GOT3 (cell line): ENCODE results near the gene GPX4.

Experiments used
- DNase-seq: peaks from one replicate; lab custom pipeline; 2025; ENCODE audit warnings: mixed read lengths; lab: John Stamatoyannopoulos, UW

GPX4 gene

DNA sequence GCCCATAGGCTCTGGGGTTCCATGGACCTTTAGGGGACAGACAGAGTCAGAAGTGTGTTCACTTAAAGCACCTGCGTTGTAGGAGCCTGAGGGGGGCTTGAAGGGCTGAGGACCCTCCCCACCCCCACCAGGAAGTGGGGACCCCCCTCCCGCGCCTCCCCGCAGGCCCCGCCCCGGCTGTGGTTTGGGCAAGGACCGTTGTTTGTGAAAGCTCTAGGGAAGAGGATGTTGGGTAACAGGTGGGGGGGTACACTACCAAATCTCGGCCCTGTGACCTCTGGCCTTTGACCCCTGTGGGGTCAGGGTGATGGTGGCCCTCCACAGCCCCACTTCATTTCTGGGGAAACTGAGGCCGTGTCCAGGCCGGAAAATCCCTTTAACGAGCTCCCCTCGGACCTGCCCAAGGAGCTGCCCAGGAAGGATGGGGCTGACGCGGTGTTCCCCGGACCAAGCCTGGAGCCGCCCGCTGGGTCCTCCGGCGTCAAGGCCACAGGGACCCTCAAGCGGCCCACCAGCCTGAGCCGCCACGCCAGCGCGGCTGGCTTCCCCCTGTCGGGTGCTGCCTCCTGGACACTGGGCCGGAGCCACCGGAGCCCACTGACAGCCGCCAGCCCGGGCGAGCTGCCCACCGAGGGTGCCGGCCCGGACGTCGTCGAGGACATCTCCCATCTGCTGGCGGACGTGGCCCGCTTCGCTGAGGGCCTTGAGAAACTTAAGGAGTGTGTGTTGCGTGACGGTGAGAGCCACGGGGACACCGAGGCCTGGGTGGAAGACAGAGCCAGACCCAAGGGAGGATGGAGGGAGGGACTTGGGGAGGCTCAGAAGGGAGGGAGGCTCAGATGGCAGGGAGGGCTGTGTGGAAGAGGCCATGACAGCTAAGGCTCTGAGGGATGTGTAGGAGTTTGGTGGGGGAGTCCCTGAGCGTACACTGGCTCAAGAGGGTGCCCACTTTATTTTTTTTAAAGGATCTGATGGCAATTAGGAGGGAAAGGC lies 35.5 kb upstream of the GPX4 start:
- no peak for DNase-seq

DNA sequence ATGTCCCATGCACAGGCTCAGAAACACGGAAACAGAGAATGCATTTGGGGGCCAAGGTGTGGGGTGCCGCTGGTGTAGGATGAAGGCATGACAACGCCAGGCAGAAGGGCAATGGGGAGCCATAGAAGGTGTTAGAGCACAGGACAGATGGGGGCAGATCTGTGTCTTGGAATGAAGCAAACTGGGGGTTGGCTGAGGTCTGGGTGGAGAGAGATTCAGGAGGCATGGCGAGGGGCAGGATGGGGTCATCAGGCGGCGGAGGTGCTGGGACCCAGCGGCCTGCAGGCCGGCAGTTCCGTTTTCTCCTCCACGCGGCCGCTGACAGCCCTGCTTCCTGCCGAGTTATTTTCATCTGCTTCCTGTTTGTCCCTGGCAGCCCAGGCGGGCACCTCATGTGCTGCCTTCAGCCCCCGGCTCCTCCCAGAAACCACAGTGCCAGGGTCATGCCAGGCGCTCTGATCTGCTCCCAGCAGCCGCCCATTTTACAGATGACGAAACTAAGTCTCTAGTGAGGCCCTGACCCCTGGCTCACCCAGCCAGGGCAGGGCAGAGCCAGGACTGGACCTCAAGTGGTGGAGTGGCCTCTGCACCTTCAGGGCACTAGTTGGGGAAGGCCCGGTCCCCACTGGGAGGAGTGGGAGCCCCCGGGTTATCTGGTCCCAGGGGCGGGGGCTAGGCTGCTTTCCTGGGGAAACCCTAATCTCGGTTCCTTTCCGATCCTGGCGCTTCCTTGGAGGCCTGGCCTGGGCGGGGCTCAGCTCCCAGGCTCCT lies 34.6 kb upstream of the GPX4 start:
- DNase-seq: no peak

- no peak for DNase-seq
Measured at GRCh38 chr19:1070576-1070930, 33.2 kb upstream of the GPX4 start.

DNA sequence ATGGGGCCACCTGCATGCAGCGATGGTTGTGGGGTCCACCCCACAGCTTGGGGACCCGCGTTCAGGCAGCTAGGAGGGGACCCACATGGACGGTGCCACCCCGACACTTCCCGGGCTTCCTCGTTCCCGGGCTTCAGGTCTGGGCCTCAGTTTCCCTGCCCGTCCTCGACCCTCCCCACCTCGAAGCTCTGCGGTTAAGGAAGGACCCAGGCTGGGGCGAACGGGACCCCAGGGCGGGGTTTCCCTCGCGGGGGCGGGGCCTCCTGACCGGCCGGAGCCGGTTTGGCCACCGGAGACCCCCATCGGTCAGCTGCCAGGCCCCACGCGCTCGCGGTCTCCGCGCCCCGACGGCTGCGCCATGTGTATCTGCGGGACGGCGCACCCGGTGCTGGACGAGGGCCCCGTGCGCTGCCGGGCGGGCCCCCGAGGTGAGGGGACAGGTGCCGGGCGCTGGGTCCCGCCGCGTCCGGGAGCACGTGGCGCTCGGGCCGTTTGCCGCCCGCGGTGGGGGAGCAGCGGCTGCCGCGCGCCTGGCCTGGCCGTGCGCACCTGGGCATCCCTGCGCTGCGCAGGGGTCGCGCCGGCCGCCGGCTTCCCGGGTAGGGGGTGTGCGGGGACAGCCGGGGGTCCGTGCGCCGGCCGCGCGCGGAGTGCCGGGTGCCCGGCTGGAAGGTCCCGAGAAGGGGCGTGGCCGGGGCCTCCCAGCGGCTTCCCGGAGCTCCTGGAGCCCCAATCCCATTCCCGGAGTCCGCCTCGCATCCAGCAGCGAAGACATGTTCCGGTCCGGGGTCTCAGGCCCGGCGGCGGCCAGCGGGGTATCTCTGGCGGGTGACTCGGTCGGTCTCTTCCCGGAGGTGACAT lies 32.6 kb upstream of the GPX4 start:
- DNase-seq: no peak

- no peak for DNase-seq
Measured at GRCh38 chr19:1072371-1073015, 31.3 kb upstream of the GPX4 start.

GRCh38 chr19:1073063-1073955 lies 30.5 kb upstream of the GPX4 start:
- no peak for DNase-seq

DNA sequence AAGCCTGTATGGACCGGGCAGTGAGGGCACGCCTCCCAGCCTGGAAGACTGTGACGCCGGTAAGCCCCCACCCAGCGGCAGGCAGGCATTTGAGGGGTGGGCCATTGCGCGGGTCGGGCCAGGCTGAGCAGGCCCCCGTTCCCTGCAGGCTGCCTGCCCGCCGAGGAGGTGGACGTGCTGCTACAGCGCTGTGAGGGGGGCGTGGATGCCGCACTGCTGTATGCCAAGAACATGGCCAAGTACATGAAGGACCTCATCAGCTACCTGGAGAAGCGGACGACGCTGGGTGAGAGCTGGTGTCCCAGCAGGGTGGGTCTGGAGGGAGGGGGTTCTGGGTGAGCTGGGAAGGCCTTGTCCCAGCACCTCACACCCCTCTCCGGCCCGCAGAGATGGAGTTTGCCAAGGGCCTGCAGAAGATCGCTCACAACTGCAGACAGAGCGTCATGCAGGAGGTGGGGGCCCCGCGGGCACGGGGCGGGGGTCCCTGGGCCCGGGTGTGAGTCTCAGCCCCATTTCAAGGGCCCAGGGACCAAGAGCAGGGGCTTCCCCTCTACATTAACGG lies 29.8 kb upstream of the GPX4 start:
- DNase-seq: no peak

DNA sequence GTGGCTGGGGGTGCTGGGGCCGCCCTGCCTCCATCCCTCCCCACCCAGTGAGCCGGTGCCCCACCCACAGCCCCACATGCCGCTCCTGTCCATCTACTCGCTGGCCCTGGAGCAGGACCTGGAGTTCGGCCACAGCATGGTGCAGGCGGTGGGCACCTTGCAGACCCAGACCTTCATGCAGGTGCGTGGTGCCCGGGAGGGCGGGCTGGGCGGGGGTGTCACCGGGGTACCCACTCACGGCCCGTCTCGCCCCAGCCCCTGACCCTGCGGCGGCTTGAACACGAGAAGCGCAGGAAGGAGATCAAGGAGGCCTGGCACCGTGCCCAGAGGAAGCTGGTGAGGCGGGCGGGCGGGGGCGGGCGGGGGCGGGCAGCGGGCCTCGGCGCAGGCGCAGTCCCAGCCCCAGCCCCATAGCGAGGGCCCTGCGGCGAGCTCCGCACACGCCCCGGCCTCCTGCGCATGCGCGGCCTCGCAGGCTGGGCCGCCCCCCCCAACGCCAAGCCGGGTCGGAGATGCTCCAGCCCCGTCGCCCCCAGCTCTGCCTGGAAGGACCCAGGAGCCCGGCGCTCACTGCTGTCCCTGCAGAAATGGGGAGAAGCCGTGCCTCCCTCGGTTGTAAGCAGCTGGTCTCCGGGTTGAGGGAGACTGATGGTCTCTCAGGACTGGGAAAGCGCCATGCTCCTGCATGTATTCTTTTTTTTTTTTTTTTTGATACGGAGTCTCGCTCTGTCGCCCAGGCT lies 29.1 kb upstream of the GPX4 start:
- DNase-seq: peak; percentile 55

- DNase-seq: no peak
Measured at GRCh38 chr19:1076046-1076386, 27.8 kb upstream of the GPX4 start.

DNA sequence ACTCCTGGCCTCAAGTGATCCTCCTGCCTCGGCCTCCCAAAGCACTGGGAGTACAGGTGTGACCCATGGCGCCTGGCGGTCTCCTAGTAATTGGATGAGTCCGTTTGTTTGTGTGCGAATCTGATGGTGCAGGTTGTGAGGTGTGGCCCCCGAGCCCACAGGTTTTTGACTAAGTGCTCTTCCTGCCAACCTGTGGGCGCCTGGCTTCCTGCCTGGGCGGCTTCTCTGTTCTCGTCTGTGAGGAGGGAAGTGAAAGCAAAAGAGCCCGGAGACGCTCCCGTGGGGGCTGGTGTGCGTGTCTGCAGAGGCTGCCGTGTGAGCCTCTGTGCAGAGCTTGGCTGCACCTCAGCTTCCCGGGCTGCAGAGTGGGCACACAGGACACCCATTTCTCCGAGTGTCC lies 26.8 kb upstream of the GPX4 start:
- no peak for DNase-seq

- no peak for DNase-seq
Measured at GRCh38 chr19:1079566-1080111, 24.2 kb upstream of the GPX4 start.

DNA sequence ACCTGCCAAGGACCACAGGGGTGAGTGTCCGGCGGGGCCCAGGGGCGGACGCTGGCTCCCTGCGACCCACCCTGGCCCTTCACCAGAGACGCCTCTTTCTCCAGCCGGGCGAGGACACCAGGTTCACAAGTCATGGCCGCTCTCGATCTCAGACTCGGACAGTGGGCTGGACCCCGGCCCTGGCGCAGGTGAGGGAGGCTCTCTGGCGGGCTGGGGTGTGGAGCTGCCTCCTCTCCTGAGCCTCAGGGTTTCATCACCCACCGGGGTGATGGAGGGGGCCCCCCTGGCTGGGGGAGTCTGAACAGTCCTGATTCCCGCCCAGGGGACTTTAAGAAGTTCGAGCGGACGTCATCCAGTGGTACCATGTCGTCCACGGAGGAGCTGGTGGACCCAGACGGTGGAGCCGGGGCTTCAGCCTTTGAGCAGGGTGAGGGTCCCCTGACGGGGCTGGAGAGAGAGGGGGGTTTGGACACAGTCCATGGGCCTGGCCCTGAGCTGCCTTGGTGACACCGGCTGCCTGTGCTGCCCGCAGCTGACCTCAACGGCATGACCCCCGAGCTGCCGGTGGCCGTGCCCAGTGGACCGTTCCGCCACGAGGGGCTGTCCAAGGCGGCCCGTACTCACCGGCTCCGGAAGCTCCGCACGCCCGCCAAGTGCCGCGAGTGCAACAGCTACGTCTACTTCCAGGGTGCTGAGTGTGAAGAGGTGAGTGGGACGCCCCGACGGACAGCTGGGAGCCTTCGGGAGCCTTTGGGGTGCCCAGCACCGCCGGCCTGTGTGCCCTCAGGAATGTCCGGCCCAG lies 23.2 kb upstream of the GPX4 start:
- DNase-seq: no peak

GRCh38 chr19:1081301-1082164 lies 22.3 kb upstream of the GPX4 start:
- no peak for DNase-seq

DNA sequence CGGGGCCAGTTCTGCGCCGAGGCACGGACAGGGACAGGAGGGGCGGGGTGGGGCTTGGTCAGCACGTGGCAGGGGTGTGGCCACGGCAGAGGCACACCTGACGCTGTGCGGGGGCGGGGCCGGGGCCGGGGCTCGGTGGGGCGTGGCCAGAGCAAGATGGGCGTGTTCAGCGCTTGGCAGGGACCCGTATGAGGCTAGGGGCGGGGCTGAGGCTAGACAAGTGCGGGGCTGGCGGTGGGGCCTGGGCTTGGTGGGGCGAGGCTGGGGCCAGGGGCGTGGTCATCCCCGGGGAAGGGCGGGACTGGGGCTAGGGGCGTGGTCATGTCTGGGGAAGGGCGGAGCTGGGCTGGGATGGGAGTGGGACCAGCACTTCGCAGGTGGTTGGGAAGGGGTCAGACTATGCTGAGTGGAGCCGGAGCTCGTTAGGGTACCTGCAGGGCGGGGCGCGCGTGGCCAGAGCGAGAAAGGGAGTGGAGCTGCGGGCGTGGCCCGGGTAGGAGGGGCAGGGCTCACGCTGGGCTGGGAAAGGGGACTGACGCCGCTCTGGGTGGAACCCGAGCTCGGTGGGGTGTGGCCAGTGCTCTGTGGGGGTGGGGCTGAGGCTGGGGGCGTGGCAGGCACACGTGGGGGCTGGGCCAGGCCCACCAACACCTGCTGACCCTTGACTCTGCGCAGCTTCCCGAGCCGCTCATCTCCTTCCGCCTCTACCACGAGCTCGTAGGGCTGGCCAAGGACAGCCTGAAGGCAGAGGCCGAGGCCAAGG lies 21.4 kb upstream of the GPX4 start:
- DNase-seq: no peak

GRCh38 chr19:1082928-1083816 lies 20.6 kb upstream of the GPX4 start:
- no peak for DNase-seq
